Measurements from ENCODE around the gene CYP1B1.
"Not testable (repeated sequence)": the region's sequence is repeated elsewhere in the genome, so short reads cannot be mapped to it uniquely, and the experiment has no call there.

Gene CYP1B1

GRCh38 chr2:38099099-38100028 is 23.4 kb upstream of the CYP1B1 start:
- no peak for DNase-seq (ENCODE audit: low read depth in 3 of 3, low spot score in 1 of 3)

- no peak for DNase-seq (ENCODE audit: low read depth in 3 of 3, low spot score in 1 of 3)
These were observed 22.6 kb upstream of the CYP1B1 start for GRCh38 chr2:38098421-38099098.

- no peak for DNase-seq (ENCODE audit: low read depth in 3 of 3, low spot score in 1 of 3)
These were observed 22.0 kb upstream of the CYP1B1 start for GRCh38 chr2:38097988-38098385.

GRCh38 chr2:38097258-38097987 is 21.5 kb upstream of the CYP1B1 start:
- DNase-seq (ENCODE audit: low read depth in 3 of 3, low spot score in 1 of 3), result no peak

- DNase-seq (ENCODE audit: low read depth in 3 of 3, low spot score in 1 of 3), result no peak
These were observed 20.3 kb upstream of the CYP1B1 start for GRCh38 chr2:38095996-38096861.

GRCh38 chr2:38095079-38095995 is 19.4 kb upstream of the CYP1B1 start:
- DNase-seq (ENCODE audit: low read depth in 3 of 3, low spot score in 1 of 3), result no peak

GRCh38 chr2:38093527-38094165 is 17.7 kb upstream of the CYP1B1 start:
- no peak for DNase-seq (ENCODE audit: low read depth in 3 of 3, low spot score in 1 of 3)

GRCh38 chr2:38092196-38092902 is 16.4 kb upstream of the CYP1B1 start:
- DNase-seq (ENCODE audit: low read depth in 3 of 3, low spot score in 1 of 3), result no peak

GRCh38 chr2:38091760-38092159 is 15.8 kb upstream of the CYP1B1 start:
- DNase-seq (ENCODE audit: low read depth in 3 of 3, low spot score in 1 of 3), result no peak

- no peak for DNase-seq (ENCODE audit: low read depth in 3 of 3, low spot score in 1 of 3)
These were observed 15.0 kb upstream of the CYP1B1 start for GRCh38 chr2:38090928-38091327.

- DNase-seq (ENCODE audit: low read depth in 3 of 3, low spot score in 1 of 3), result not testable (repeated sequence)
These were observed 14.3 kb upstream of the CYP1B1 start for GRCh38 chr2:38090212-38090611.

- not testable (repeated sequence) for DNase-seq (ENCODE audit: low read depth in 3 of 3, low spot score in 1 of 3)
These were observed 10.2 kb upstream of the CYP1B1 start for GRCh38 chr2:38085998-38086698.

GRCh38 chr2:38084556-38084955 is 8.6 kb upstream of the CYP1B1 start:
- DNase-seq (ENCODE audit: low read depth in 3 of 3, low spot score in 1 of 3), result not testable (repeated sequence)

- not testable (repeated sequence) for DNase-seq (ENCODE audit: low read depth in 3 of 3, low spot score in 1 of 3)
These were observed 6.8 kb upstream of the CYP1B1 start for GRCh38 chr2:38082727-38083126.

- DNase-seq (ENCODE audit: low read depth in 3 of 3, low spot score in 1 of 3), result no peak
These were observed 4.4 kb upstream of the CYP1B1 start for GRCh38 chr2:38080346-38080745.

- no peak for DNase-seq (ENCODE audit: low read depth in 3 of 3, low spot score in 1 of 3)
These were observed 3.4 kb upstream of the CYP1B1 start for GRCh38 chr2:38079116-38080052.

GRCh38 chr2:38077431-38077769 is 1.4 kb upstream of the CYP1B1 start:
- no peak for DNase-seq (ENCODE audit: low read depth in 3 of 3, low spot score in 1 of 3)
